Chondrocyte (in vitro differentiated cells): ENCODE data around the gene BRCA2. TPM values are rescaled to one million over a fixed set of nuclear protein-coding genes. Genes with fewer than 3 reads are reported as not detected.

Experiments
- DNase-seq: peaks from one replicate; pipeline ENCODE4 v3.0.0; 2021; ENCODE audit warnings: mixed read lengths, low spot score
- H3K27ac Mint-ChIP-seq: one replicate; pipeline ENCODE4 v1.8.0; 2021; ENCODE audit warnings: mild to moderate bottlenecking, moderate library complexity, mixed read lengths; ENCODE audit not compliant: unreplicated experiment
- H3K27me3 Mint-ChIP-seq: 2 replicates; pipeline ENCODE4 v1.8.0; 2021; ENCODE audit warnings: low read depth, mixed read lengths
- H3K36me3 Mint-ChIP-seq: 2 replicates; pipeline ENCODE4 v1.8.0; 2021; ENCODE audit warnings: low read depth, mixed read lengths
- H3K4me1 Mint-ChIP-seq: 2 replicates; pipeline ENCODE4 v1.8.0; 2021; ENCODE audit warnings: low read depth, mild to moderate bottlenecking, mixed read lengths
- H3K4me3 Mint-ChIP-seq: one replicate; pipeline ENCODE4 v1.8.0; 2021; ENCODE audit warnings: mild to moderate bottlenecking, moderate library complexity, mixed read lengths; ENCODE audit not compliant: unreplicated experiment
- H3K9me3 Mint-ChIP-seq: 2 replicates; pipeline ENCODE4 v1.8.0; 2021; ENCODE audit warnings: low read depth, mixed read lengths
- total RNA-seq: library from RNA; stranded (reverse); gene quantifications from 3 replicates; pipeline ENCODE4 v1.2.1, GENCODE V29; 2021
- TF ChIP-seq, protein P1 (sequence below): fragments of 200-600 bp; sonication (generic); IDR thresholded peaks from 2 replicates; pipeline ENCODE4 v1.5.0; 2021; ENCODE audit warnings: antibody characterized with exemption, mild to moderate bottlenecking, moderate library complexity

The BRCA2 gene
- total RNA-seq, 1 donor from 2014 or later, result 4.4 TPM

- Mint-ChIP-seq H3K27me3 (no peaks in the 10 kb centered on the region), H3K4me1 (peaks cover 15% of the 10 kb centered on the region), H3K36me3 (no peaks in the 10 kb centered on the region), H3K4me3 (no peak overlapping the region), H3K9me3 (no peaks in the 10 kb centered on the region), H3K27ac (no peak overlapping the region)
- no peak for DNase-seq
- TF ChIP-seq, protein P1, sequence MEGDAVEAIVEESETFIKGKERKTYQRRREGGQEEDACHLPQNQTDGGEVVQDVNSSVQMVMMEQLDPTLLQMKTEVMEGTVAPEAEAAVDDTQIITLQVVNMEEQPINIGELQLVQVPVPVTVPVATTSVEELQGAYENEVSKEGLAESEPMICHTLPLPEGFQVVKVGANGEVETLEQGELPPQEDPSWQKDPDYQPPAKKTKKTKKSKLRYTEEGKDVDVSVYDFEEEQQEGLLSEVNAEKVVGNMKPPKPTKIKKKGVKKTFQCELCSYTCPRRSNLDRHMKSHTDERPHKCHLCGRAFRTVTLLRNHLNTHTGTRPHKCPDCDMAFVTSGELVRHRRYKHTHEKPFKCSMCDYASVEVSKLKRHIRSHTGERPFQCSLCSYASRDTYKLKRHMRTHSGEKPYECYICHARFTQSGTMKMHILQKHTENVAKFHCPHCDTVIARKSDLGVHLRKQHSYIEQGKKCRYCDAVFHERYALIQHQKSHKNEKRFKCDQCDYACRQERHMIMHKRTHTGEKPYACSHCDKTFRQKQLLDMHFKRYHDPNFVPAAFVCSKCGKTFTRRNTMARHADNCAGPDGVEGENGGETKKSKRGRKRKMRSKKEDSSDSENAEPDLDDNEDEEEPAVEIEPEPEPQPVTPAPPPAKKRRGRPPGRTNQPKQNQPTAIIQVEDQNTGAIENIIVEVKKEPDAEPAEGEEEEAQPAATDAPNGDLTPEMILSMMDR, result no peak
These were observed 98.0 kb downstream of the BRCA2 start for GRCh38 chr13:32413284-32413683.

- TF ChIP-seq, protein P1, result no peak
- Mint-ChIP-seq H3K4me3 (no peak overlapping the region), H3K27me3 (no peaks in the 10 kb centered on the region), H3K4me1 (peaks cover 7% of the 10 kb centered on the region), H3K27ac (no peak overlapping the region), H3K9me3 (peaks cover 6% of the 10 kb centered on the region), H3K36me3 (peaks cover 5% of the 10 kb centered on the region)
- DNase-seq, result no peak
These were observed 99.3 kb downstream of the BRCA2 start for GRCh38 chr13:32414580-32414979.

DNA sequence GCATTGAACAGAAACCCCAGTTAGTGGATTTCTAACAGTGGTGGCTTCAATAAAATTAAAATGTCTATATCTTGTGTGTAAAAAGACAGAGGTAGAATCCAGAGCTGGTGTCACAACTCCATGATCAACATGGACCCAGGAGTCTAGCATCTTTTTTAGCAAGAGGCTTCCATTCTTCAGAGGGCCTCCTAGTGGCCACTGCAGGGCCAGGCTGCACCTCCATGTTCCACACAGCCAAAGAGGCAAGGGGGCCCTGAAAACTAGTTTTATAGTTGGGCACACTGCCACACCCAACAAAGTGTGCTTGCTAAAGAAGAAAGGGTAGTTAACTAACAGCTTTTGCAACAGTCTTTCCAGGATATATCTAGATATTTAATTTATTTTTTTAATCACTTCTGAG lies 99.7 kb downstream of the BRCA2 start:
- Mint-ChIP-seq H3K36me3 (peaks cover 6% of the 10 kb centered on the region), H3K4me3 (no peak overlapping the region), H3K9me3 (peaks cover 8% of the 10 kb centered on the region), H3K4me1 (peaks cover 3% of the 10 kb centered on the region), H3K27ac (no peak overlapping the region), H3K27me3 (no peaks in the 10 kb centered on the region)
- no peak for DNase-seq
- TF ChIP-seq, protein P1, result peak; percentile 69

- peaks cover 11% of the 10 kb centered on the region for H3K36me3 Mint-ChIP-seq
- no peak overlapping the region for H3K27ac Mint-ChIP-seq
- H3K9me3 Mint-ChIP-seq, result peaks cover 8% of the 10 kb centered on the region
- TF ChIP-seq, protein P1, result no peak
- DNase-seq, result no peak
- no peaks in the 10 kb centered on the region for H3K27me3 Mint-ChIP-seq
- no peaks in the 10 kb centered on the region for H3K4me1 Mint-ChIP-seq
- H3K4me3 Mint-ChIP-seq, result no peak overlapping the region
These were observed 102.7 kb downstream of the BRCA2 start for GRCh38 chr13:32417995-32418394.

DNA sequence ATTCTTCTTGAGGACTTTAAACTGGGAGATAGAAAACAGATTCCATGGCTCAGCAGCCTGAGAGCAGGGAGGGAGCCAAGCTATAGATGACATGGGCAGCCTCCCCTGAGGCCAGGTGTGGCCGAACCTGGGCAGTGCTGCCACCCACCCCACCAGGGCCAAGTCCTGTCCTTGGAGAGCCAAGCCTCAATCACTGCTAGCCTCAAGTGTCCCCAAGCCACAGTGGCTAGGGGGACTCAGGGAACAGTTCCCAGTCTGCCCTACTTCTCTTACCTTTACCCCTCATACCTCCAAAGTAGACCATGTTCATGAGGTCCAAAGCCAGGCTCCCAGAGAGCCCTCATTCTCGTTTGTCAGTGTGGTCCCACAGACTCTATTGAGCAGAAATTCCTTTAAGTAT lies 104.6 kb downstream of the BRCA2 start:
- H3K36me3 Mint-ChIP-seq, result peaks cover 19% of the 10 kb centered on the region
- H3K27me3 Mint-ChIP-seq, result no peaks in the 10 kb centered on the region
- no peaks in the 10 kb centered on the region for H3K4me1 Mint-ChIP-seq
- H3K9me3 Mint-ChIP-seq, result peaks cover 8% of the 10 kb centered on the region
- DNase-seq, result no peak
- H3K4me3 Mint-ChIP-seq, result no peak overlapping the region
- no peak overlapping the region for H3K27ac Mint-ChIP-seq
- TF ChIP-seq, protein P1, result no peak
